ENCODE data around the gene HES7.
"Not testable (repeated sequence)": the region's sequence is repeated elsewhere in the genome, so short reads cannot be mapped to it uniquely, and the experiment has no call there.

HES7 gene

GRCh38 chr17:8123695-8124349, at the start of gene HES7:
Gene HES7 (minus strand): TSS chr17:8124106. CDS start chr17:8124084, 22 bp downstream.
- DNase-seq = no peak

GRCh38 chr17:8173056-8173870, 49.4 kb upstream of the HES7 start:
- peak; percentile 96 for DNase-seq

- not testable (repeated sequence) for DNase-seq
These were observed 46.3 kb upstream of the HES7 start for GRCh38 chr17:8170186-8170585.

- DNase-seq = no peak
These were observed 43.6 kb upstream of the HES7 start for GRCh38 chr17:8167526-8167925.

GRCh38 chr17:8166731-8167130, 42.8 kb upstream of the HES7 start:
- DNase-seq = no peak

GRCh38 chr17:8164815-8165131, 40.9 kb upstream of the HES7 start:
- no peak for DNase-seq

- peak; percentile 84 for DNase-seq
These were observed 40.3 kb upstream of the HES7 start for GRCh38 chr17:8163978-8164814.

GRCh38 chr17:8162997-8163977, 39.4 kb upstream of the HES7 start:
- DNase-seq = no peak

- peak; percentile 88 for DNase-seq
These were observed 38.5 kb upstream of the HES7 start, which contains the start of gene VAMP2 for GRCh38 chr17:8162233-8162996. Gene VAMP2 (minus strand): TSS chr17:8162948. CDS start chr17:8162879, 69 bp downstream.

- no peak for DNase-seq
These were observed 37.7 kb upstream of the HES7 start for GRCh38 chr17:8161289-8162232.

- DNase-seq = no peak
These were observed 36.9 kb upstream of the HES7 start for GRCh38 chr17:8160741-8161221.

GRCh38 chr17:8160224-8160577, 36.3 kb upstream of the HES7 start:
- DNase-seq = no peak

- DNase-seq = no peak
These were observed 35.7 kb upstream of the HES7 start for GRCh38 chr17:8159459-8160223.

- no peak for DNase-seq
These were observed 35.1 kb upstream of the HES7 start for GRCh38 chr17:8159032-8159400.

- peak; percentile 97 for DNase-seq
These were observed 34.5 kb upstream of the HES7 start for GRCh38 chr17:8158267-8159031.

- DNase-seq = peak; percentile 100
These were observed 32.5 kb upstream of the HES7 start for GRCh38 chr17:8156246-8156992.

GRCh38 chr17:8155996-8156245, 32.0 kb upstream of the HES7 start:
- no peak for DNase-seq

Data from suppressor macrophage treated with lipopolysaccharide for 4 hours (primary cell).